Colon (tissue), 2 donors: ENCODE measurements around the gene ARSA.
"Not testable (repeated sequence)": the region's sequence is repeated elsewhere in the genome, so short reads cannot be mapped to it uniquely, and the experiment has no call there.

Source experiments
- FAIRE-seq: peaks from 2 replicates; lab custom pipeline; 2012; peaks lifted over from hg19 to GRCh38; lab: Jason Lieb, UNC
- donor health status: control.
- donor health status: control.

ARSA gene

DNA sequence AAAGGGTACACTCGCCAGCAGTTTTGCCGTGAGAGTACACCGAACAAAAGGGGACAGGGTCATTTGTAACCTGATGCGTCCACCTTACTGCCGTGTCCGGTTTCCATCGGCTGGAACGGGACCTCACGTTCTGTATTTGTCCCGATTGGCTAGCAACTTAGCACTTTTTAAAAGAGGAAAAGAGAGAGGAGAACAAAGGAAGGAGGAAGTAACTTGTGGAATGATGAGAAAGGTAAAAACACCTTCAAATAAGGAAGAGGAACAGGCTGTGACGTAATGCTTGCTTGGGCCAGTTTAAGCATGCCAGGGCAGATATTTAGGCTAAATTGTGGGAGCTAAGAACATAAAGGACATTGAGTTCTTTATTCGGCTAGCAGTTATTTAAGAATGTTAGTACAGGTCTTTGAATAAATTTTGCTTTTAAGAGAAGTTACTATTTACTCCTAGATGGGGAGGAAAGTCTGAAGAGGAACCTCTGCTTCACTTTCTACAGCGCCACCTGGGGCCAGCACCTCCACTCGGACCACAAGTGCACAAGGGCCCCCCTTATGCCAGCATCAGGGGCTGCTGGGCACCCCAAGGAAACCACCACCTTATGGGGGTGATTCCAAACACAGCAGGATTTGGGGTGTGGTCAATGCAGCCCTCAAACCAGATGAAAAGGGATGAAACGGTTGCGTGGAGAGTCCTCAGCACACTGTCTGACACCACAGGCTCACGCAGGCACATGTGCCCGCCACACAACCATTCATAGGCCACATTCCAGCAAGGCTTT lies 5.8 kb downstream of the ARSA start:
- peak; percentile 49 for FAIRE-seq

DNA sequence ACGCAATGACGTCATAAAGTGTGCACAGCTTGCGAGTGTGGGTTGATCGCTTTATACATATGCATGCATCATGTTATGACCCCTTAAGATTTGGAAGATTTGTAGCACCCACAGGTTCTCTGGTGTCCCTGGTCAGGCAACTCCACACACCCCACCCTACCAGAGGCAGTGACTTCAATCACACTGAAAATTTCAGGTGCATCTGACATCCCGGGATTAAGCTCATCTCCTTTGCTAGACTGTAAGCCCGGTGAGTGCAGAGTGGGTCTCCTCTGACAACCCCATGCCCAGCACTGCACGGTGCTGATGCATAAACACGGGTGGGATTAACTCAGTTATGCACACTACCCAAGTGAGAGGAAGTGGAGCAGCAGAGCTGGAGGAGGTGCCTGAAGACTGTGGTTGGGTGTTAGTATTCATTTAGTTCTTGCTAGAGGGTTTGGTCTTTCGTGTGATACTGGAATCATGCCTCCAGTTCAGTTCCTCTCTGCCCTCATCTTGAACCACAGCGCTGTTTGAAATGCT lies 6.5 kb downstream of the ARSA start:
- FAIRE-seq, result no peak

DNA sequence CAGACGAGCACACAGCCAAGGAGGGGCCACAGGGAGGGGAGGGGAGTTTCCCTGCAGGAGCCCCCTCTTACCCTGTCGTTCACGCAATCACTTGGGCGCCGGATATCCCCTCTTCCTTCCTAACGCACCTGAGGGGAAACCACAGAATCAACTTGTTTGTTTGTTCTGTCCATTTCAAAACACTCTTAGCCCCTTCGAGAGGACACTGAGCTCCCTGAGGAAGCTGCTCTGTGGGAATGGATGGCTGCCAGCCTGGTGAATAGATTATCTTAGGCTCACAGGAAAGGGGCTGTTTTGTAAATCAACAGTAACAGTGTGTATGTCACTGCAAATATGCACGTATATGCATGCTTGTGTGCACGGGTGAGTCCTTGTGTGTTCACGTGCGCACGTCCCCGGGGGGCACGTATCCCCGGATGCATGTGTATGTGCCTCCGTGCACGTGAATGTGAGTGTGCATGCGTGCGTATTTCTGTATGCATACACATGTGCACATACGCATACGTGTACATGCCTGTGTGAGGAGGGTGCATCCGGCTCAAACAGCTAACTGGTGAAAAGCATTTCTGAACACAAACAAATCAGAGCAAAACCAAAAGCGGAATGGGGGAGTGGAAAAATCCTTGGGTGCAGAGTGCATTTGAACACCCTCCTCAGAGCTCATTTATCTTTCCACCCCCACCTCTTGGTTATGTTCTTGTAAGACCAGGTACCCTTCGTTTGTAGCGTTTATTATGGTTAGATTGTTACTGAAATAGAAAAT lies 7.2 kb downstream of the ARSA start:
- no peak for FAIRE-seq

DNA sequence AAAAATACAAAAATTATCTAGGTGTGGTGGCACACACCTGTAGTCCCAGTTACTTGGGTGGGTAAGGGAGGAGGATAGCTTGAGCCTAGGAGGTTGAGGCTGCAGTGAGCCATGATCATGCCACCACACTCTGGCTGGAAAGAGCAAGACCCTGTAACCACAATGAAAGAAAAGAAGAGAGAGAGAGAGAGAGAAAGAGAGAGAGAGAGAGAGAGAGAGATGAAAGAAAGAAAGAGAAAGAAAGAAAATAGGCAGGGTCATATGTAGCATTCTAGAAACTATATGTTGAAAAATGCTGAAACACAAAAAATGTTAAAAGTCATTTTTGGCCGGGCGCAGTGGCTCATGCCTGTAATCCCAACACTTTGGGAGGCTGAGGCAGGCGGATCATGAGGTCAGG lies 13.7 kb downstream of the ARSA start:
- not testable (repeated sequence) for FAIRE-seq

DNA sequence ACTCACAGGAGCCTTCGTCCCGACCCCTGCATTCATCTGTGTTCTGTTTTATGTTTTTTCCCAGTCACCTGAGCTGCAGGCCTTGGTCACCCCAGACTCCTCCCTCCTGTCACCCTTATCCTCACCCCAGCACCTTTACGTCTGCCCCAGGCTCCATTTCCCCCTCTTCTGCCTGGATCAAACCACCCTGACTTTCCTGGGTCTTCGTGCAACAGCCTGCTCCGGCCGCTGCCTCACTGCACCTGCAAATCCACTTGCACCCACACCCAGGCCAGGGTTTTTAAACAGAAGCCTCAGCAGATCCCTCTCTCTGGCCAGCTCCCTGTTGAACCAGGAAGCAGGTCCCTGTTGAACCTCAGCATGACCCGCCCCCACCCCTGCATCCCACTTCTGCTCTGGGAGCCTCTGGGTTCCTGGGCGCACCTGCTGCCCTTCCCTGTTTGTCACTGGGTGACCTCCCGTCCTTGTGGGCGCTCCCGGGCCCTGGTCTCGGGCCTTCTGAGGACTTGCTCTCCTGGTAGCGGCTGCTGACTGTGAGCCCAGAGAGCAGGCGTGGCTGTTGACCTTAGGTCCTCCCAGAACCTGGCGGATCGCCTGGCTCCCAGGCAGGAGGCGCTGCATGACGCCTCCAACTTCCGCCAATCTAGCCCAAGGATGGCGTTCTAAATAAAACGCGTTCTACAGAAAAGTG lies 14.5 kb downstream of the ARSA start:
- no peak for FAIRE-seq

DNA sequence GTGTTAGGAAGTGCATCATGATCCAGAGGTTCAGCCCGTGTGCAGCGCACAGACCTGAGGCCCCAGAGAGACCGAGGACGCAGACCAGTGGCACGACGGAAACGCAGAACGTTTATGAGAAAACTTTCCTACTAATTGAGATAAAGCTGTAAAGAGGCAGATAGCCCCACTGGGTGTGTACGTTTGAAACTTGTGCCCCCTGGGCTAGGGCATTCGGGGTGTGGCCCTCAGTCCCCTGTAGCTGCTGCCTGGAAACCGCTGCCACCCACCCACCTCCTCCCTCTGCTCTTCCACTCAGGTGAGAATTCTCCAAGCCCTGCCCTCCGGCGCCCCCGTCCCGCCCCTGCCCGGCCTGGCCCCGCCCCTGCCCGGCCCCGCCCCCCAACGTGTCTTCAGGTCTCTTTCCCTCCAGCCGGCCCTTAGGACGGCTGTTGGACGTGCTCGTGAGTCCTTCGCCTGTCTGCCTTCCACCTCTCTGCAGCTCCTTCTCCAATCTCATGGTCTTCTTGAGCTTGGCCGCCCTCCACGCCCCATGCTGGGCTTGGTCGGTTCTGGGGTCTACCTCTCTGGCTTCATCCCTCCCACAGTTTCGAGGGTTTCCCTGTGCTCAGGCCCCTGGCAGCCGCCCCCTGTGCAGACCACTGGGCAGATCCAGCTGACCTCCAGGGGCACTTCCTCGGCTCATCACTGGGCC lies 15.3 kb downstream of the ARSA start:
- no peak for FAIRE-seq

DNA sequence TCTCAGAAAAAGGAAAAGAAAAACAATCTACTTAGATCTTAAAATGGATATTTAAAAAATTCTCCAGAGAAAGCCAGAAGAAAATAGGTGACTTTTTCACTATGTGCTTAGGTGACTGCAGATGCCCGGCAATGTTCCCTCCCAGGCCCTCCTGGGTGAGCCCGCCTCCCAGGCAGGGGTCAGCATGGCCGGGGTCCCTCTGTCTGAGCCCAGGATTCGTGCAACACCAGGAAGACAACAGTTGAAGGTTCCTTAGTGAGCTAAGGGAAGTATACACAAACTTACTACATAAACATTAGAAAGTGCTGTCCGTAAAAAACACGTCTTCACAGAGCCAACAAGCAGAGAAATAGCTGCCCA lies 15.8 kb downstream of the ARSA start:
- no peak for FAIRE-seq

DNA sequence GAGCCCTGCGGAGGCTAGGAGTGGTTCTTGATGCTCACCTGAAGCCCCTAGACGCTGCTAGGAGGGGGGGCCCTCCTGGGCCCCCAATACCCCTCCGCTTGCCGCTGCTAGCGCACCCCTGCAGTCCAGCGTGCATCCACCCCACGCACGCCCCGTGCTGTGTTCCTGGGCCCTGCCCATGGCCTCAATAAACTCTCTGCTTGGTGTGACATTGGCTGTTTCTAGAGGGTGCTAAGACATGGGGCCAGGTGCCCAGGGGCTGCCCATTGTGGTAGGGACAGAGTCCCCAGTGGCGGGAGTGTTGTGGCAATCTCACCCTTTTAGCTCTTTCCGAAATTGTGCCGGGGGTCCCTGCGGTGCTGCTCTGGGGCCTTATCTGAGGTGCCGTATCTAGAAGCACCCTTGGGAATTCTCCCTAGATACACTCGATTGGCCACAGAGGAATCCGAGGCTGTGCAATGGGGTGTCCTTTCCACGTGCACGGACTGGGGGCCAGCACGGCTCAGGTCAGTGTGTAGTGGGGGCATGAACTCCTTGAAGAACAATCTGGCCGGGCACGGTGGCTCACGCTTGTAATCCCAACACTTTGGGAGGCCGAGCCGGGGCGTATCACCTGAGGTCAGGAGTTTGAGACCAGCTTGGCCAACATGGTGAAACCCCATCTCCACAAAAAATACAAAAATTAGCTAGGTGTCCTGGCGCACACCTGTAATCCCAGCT lies 16.5 kb downstream of the ARSA start:
- FAIRE-seq, result no peak

DNA sequence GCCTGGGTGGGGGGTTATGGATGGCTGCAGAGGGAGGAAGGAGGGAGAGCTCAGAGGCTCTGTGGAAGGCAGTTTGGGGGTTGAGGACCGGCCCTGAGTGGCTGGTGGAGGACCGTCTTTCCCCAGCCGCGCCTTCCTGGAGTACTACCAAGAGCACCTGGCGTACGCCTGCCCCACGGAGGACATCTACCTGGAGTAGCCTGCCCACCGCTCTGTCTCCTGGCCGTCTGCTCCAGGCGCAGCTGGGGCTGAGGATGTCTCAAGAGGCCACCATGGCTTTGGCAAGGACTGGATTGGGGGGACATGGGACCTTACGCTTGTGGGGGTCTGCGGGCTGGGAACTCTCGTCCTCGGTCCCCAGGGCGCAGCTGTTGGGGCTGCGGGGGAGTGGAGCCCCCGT lies 17.4 kb downstream of the ARSA start:
- no peak for FAIRE-seq

DNA sequence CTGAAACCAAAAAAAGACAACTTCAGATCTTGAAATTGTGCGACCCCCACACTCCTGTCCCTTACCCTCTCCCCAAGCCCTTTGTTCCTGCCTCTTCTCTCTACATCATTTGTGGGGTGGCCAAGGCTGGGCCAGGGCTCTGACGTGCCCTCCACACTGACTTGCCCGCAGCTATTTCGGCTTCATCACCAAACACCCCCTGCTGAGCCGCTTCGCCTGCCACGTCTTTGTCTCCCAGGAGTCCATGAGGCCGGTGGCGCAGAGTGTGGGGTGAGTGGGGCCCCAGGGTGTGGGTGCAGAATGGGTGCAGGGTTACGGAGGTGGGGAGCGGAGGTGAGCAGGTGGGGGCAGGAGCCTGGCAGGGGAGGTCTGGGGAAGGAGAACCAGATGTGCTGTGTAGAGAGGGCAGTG lies 17.9 kb downstream of the ARSA start:
- no peak for FAIRE-seq

DNA sequence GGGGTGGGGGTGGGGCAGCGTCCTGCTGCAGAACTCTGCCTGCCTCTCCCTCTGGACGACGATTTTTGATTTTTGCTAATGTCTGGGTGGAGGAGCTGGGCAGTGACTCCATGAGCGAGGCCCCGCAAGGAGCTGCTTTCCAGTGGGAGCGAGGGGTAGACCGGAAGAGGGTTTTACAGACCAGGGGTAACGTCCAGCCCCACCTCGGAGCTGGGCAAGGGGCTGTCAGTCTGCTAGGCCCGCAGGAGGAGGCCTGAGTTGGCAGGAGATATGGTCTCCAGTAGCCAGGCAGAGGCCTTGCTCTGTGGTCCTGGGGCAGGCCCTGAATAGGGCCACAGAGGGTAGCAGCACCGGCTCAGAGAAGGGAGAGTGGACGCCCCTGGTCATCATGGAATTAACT lies 18.4 kb downstream of the ARSA start:
- FAIRE-seq, result no peak

DNA sequence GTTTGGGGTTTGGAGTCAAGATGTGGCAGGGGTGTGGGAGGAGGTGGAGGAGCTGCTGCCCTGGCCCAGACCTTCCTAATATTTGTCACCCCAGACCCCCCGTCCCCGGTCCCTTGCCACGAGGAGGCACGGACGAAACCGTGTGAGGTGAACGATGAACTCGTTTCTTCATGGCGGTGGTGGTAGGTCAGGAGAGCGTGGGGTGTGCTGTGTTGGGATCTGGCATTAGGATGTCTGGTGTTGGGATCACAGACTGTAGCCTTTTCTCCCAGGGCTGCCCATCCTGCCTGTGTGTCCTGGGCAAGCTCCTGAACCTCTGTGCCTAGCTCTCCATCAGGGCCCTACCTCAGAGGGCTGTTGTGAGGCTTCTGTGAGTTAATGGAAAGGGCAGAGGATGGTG lies 19.0 kb downstream of the ARSA start:
- no peak for FAIRE-seq

DNA sequence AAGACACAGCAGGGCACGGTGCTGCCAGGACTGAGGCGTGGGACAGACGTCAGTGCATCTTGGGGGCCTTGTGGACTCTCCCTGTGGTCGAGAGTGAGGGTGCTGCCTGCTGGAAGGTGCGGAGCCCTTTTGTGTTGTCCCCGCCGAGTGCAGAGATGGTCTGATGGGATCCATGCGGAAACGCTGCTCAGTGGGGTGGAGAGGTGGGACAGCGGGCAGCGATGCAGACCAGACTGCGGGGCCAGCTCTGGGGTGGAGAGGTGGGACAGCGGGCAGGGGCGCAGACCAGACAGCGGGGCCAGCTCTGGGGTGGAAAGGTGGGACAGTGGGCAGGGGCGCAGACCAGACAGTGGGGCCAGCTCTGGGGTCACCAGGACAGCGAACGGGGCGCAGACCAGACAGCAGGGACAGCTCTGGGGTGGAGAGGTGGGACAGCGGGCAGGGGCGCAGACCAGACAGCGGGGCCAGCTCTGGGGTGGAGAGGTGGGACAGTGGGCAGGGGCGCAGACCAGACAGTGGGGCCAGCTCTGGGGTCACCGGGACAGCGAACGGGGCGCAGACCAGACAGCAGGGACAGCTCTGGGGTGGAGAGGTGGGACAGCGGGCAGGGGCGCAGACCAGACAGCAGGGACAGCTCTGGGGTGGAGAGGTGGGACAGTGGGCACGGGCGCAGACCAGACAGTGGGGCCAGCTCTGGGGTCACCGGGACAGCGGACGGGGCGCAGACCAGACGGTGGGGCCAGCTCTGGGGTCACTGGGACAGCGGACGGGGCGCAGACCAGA lies 19.7 kb downstream of the ARSA start:
- FAIRE-seq, result not testable (repeated sequence)

DNA sequence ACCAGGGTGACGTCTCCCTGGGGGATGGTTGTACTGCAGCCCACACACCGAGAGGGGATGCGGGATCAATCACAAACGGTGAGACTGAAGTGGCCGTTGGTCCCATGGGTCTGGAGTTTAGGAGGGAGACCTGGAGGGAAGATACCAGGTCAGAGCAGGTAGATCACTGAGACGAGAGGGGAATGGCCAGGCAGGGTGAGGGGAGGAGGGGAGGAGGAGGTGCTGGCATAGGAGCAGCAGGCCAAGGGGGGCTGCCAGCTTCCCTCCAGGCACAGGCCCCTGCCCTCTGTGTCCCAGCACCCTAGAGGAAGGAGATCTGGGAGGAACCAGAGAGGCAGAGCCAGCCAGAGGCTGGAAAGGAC lies 20.3 kb downstream of the ARSA start:
- FAIRE-seq, result no peak

DNA sequence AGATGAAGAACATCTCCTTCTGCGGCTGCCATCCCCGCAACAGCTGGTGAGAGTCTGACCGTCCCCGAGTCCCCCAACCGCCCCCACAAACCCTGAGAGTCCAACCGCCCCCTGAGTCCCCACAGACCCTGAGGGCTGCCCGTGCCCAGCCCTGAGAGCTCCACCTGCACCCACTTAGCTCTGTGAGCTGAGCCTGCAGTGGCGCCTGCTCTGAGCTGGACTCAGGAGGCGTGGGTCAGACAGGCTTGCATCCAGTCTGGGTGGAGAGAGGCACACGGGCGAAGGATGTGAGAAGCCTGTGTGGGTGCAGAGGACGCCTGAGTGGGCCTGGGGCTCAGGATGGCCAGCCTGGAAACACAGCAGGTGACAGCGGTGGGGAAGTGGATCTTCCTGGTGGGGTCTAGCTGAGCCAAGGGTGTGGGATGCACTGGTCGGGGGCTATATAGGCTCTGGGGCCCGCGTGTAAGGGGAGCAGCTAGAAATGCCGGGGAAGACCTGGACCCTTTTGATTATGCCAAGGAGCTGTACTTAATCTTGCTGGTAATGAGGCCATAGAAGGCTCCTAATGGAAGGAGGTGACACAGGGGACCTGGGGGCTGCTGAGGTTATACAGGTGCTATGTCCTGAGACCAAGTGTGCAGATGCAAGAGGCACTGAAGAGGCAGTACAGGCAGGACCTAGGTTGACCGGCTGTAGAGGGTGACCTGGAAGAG lies 20.9 kb downstream of the ARSA start:
- no peak for FAIRE-seq

DNA sequence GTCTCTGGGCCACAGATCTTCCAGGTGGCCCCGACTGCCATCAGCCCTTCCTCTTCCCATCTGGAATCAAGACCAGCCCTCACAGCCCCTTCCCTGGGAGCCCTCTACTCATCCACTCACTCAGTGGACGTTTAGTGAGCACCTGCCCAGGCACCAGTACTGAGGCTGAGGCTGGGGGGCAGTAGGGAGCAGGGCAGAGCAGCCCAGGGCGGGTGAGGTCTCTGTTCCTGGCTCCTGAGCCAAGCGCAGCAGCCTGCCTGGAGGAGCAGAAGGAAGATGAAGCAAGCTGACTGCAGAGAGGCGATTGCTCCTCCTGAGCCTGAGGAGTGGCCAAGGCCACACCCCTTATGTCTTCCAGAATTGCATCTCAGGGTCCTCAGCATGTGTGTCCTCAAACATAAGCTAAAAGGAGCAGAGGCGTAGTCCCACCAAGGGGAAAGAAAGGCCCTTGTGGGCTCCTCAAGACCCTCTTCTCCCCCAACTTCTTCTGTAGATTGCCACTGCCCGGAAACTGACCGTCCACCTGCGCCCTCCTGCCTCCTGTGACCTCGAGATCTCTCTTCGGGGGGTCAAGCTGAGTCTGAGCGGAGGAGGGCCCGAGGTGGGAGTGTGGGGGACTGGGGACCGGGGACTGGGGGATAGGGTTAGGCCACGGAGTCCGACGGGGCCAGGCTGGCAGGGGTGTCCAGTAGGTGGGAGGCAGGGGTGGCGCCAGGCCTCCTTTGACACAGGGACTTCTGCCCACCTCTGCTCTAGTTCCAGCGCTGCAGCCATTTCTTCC lies 21.6 kb downstream of the ARSA start:
- no peak for FAIRE-seq

DNA sequence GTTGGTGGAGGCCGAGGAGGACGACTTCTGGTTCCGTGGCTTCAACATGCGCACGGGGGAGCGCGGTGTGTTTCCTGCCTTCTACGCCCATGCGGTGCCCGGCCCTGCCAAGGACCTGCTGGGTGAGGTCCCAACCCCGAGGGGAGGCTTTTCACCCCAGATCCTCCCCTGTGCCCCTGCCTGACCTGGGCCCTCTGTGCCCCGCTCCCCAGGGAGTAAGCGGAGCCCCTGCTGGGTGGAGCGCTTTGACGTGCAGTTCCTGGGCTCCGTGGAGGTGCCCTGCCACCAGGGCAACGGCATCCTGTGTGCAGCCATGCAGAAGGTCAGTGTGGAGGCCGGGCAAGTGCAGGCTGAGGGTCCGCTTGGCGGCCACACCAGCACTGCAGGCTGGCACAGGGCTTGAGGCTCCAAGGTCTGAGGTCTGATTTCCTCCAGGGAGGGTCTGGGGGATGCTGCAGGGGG lies 22.3 kb downstream of the ARSA start:
- FAIRE-seq, result no peak

DNA sequence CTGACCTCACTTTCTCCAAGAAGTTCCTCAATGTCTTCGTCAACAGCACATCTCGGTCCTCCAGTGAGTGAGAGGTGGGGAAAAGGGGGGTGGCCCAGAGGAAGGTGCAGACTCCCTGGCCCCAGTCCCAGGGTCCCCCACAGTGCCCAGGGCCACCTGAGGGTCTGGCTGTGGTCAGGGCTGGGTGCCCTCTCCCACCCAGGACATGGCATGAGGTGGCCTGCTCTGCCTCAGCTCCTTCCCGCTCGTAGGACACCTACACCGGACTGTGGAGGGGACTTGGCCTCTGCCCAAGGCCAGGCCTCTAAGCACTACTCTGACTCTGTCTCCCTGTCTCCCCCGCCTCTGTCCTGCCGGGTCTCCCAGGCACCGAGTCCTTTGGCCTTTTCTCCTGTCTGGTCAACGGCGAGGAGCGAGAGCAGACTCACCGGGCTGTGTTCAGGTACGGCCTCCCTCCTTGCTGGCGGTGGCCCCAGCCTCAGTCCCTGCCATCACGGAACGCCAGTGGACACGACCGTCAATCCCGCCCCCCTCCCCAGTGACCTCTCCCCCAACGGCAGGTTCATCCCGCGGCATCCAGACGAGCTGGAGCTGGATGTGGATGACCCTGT lies 22.8 kb downstream of the ARSA start:
- no peak for FAIRE-seq
